ENCODE results near the gene BRIP1. TPM values are rescaled to one million over a fixed set of nuclear protein-coding genes. Genes with fewer than 3 reads are reported as not detected.
A peak's percentile ranks its signal among the peaks of the same experiment; 100 is the strongest.

Gene BRIP1
- total and polyA plus RNA-seq, 8 donors = 0.31 to 10.8 (median 0.89) TPM; not detected in 1

DNA sequence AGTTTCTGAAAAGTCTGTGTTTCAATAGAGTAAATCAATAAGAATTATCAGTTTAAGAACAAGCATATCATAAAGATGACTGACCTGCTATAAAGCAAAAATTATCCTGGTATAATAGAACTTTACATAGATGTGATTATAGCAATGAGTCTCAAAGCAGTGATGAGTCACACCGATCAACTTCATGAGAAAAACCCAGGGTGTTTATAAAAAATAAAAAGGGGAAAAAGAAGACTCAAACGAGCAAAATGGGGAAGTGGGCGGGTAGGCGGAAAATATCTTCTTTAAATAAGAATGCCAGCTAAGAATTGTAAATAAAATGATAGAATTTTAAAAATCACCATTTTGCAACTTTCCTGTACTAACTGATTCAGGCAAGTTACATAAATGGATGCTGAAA, 46.8 kb downstream of the BRIP1 start:
- Histone ChIP-seq H3K36me3 (peaks cover 0 to 3% (median 0%) of the 10 kb centered on the region in 4 donors), H3K27me3 (no peaks in the 10 kb centered on the region), H3K4me1 (no peaks in the 10 kb centered on the region), H3K27ac (no peak overlapping the region), H3K4me3 (no peak overlapping the region), H3K9me3 (peaks cover 0 to 6% (median 0%) of the 10 kb centered on the region in 4 donors)
- WGBS, 5 donors = 51 to 67% (median 65%) methylated on average over 4 of the region's 4 CpGs
- TF ChIP-seq POLR2AphosphoS5 (IDR thresholded peaks at IDR 0.05) = no peak
- TF ChIP-seq EP300 (IDR thresholded peaks at IDR 0.05) = no peak
- no peak for TF ChIP-seq POLR2A (IDR thresholded peaks at IDR 0.05)
- TF ChIP-seq CTCF (IDR thresholded peaks at IDR 0.05) = no peak
- intact Hi-C loops (cut with DNase I; ENCODE audit: low total_unique reads) = no loop called here
- DNase-seq = no peak

DNA sequence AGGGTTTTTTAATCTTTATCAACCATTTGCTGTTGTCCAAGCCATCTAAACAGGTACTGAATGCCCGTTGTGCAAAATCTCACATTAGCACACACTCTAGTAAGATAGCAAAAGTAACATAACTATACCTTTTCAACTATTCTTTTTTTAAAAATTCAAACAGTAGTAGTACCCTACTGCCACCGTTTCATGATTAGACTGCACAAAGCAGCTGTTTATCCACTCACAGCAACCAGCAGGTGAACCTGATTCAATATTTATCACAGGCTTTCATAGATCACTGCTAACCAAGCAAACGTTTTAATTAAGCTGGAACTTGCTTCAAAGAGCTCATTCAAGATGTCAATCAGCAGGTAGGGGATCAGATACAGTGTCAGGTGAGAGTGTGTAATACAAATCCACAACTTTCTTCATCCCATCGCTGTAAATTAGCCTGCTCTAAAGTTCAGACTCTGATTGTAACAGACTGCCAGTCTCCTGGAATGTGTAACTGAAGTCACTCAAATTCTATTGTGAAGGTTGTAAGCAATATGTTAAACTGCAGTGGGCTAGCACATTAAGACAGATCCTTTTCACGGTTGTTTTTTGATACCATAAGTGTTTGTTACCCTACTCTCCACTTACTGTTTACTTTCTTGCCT, 47.3 kb downstream of the BRIP1 start:
- DNase-seq = peak in 1 of 2 donors; percentile 5
- no peak overlapping the region for H3K27ac ChIP-seq
- H3K36me3 ChIP-seq = peaks cover 0 to under 1% (median 0%) of the 10 kb centered on the region in 4 donors
- no peak overlapping the region for H3K4me3 ChIP-seq
- WGBS, 5 donors = 28 to 50% (median 35%) methylated on average over 5 of the region's 5 CpGs
- intact Hi-C loops (cut with DNase I; ENCODE audit: low total_unique reads) = no loop called here
- TF ChIP-seq POLR2A (IDR thresholded peaks at IDR 0.05) = no peak
- no peak for TF ChIP-seq EP300 (IDR thresholded peaks at IDR 0.05)
- no peak for TF ChIP-seq CTCF (IDR thresholded peaks at IDR 0.05)
- H3K27me3 ChIP-seq = no peaks in the 10 kb centered on the region
- H3K4me1 ChIP-seq = no peaks in the 10 kb centered on the region
- H3K9me3 ChIP-seq = peaks cover 0 to 5% (median 0%) of the 10 kb centered on the region in 4 donors

- DNase-seq = no peak
- Histone ChIP-seq H3K4me1 (no peaks in the 10 kb centered on the region), H3K27me3 (no peaks in the 10 kb centered on the region), H3K9me3 (no peaks in the 10 kb centered on the region), H3K27ac (no peak overlapping the region), H3K36me3 (no peaks in the 10 kb centered on the region), H3K4me3 (no peak overlapping the region)
- 86 to 93% (median 91%) methylated on average over 1 of the region's 1 CpG for WGBS, 5 donors
- no peak for TF ChIP-seq POLR2A (IDR thresholded peaks at IDR 0.05)
- intact Hi-C loops (cut with DNase I; ENCODE audit: low total_unique reads) = no loop called here
These were observed 48.8 kb downstream of the BRIP1 start for GRCh38 chr17:61814485-61814884.

DNA sequence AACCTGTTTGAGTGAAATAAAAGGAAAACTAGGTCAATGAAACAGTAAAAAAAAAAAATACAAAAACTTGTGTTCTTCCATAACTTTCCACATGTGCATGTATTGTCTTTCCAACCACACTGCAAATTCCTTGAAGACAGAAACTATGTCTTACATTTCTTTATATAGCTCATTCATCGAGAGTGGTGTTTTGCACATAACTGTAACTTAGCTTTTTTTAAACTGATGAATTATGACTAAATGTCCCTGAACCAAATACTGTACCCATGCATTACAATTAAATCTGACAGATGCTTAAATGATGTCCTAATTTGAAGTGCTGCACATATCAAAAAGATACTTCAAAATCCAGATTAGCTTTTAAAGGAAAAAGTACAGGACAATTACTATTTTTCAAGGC, 50.1 kb downstream of the BRIP1 start:
- 73 to 95% (median 77%) methylated on average over 1 of the region's 1 CpG for WGBS, 5 donors
- DNase-seq = no peak
- intact Hi-C loops (cut with DNase I; ENCODE audit: low total_unique reads) = no loop called here

More for the DNA sequence above, 50.1 kb downstream of the BRIP1 start:
- TF ChIP-seq POLR2A (IDR thresholded peaks at IDR 0.05) (no peak), CTCF (IDR thresholded peaks at IDR 0.05) (no peak), POLR2AphosphoS5 (IDR thresholded peaks at IDR 0.05) (no peak), EP300 (IDR thresholded peaks at IDR 0.05) (no peak)
- no peaks in the 10 kb centered on the region for H3K9me3 ChIP-seq
- H3K4me1 ChIP-seq = no peaks in the 10 kb centered on the region
- H3K27ac ChIP-seq = no peak overlapping the region
- no peaks in the 10 kb centered on the region for H3K36me3 ChIP-seq
- no peak overlapping the region for H3K4me3 ChIP-seq
- H3K27me3 ChIP-seq = no peaks in the 10 kb centered on the region

All from stomach (tissue), 9 donors.